ENCODE results near the gene PGAP6. TPM values are rescaled to one million over a fixed set of nuclear protein-coding genes. Genes with fewer than 3 reads are reported as not detected.

The PGAP6 gene
- total and polyA plus RNA-seq, 9 of the 15 experiments (the other 6 are each of a cell fraction or from before 2014, with no cell fraction given), result 0.45 to 50.2 (median 39.3) TPM

DNA sequence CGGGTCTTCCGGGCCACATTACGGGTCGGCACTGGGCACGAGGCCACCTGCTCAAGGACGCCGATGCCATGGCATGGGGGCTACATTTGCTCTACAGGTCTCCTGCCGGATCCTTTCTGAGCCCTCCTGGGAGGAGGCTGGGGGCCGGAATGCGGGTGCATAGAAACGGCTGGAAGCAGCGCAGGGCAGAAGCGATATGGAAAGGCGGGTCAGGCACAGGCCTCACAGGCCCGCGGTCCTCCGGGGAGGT is 57.7 kb downstream of the PGAP6 start (continued):
- TF ChIP-seq, protein P1, sequence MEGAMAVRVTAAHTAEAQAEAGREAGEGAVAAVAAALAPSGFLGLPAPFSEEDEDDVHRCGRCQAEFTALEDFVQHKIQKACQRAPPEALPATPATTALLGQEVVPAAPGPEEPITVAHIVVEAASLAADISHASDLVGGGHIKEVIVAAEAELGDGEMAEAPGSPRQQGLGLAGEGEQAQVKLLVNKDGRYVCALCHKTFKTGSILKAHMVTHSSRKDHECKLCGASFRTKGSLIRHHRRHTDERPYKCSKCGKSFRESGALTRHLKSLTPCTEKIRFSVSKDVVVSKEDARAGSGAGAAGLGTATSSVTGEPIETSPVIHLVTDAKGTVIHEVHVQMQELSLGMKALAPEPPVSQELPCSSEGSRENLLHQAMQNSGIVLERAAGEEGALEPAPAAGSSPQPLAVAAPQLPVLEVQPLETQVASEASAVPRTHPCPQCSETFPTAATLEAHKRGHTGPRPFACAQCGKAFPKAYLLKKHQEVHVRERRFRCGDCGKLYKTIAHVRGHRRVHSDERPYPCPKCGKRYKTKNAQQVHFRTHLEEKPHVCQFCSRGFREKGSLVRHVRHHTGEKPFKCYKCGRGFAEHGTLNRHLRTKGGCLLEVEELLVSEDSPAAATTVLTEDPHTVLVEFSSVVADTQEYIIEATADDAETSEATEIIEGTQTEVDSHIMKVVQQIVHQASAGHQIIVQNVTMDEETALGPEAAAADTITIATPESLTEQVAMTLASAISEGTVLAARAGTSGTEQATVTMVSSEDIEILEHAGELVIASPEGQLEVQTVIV (CRISPR knock-in tag; IDR thresholded peaks at IDR 0.05; ENCODE audit: borderline replicate concordance), result no peak
- TF ChIP-seq THRAP3 (IDR thresholded peaks at IDR 0.05; ENCODE audit: borderline replicate concordance) (no peak), SMARCC2 (IDR thresholded peaks at IDR 0.05; ENCODE audit: low read depth) (no peak), ZNF707 (CRISPR knock-in tag; conservative IDR thresholded peaks at IDR 0.05) (no peak), NFIX (CRISPR knock-in tag; IDR thresholded peaks at IDR 0.05; ENCODE audit: low read depth) (no peak), ZFX (CRISPR knock-in tag; IDR thresholded peaks at IDR 0.05) (peak; percentile 89), MXD1 (CRISPR knock-in tag; IDR thresholded peaks at IDR 0.05; ENCODE audit: borderline replicate concordance, poor library complexity, severe bottlenecking) (peak; percentile 16), MEF2A (IDR thresholded peaks at IDR 0.05; ENCODE audit: control insufficient read depth, low read depth, low read length) (no peak)

Measured in K562 (cell line).